AG10803 (cell line): ENCODE data around the gene ACER2.
A peak's percentile ranks its signal among the peaks of the same experiment; 100 is the strongest.

Experiments
- DNase-seq: peaks from one replicate; pipeline ENCODE4 v3.0.0; 2010; ENCODE audit warnings: low read depth
- H3K4me3 ChIP-seq: 2 replicates; pipeline ENCODE4 v1.5.1; 2011; ENCODE audit warnings: mild to moderate bottlenecking, low read length, control low read depth
- TF ChIP-seq, protein P1 (sequence below): conservative IDR thresholded peaks from 2 replicates; pipeline ENCODE4 v1.5.1; 2011; ENCODE audit warnings: mild to moderate bottlenecking, low read length, control low read depth, inconsistent platforms

Gene ACER2

DNA sequence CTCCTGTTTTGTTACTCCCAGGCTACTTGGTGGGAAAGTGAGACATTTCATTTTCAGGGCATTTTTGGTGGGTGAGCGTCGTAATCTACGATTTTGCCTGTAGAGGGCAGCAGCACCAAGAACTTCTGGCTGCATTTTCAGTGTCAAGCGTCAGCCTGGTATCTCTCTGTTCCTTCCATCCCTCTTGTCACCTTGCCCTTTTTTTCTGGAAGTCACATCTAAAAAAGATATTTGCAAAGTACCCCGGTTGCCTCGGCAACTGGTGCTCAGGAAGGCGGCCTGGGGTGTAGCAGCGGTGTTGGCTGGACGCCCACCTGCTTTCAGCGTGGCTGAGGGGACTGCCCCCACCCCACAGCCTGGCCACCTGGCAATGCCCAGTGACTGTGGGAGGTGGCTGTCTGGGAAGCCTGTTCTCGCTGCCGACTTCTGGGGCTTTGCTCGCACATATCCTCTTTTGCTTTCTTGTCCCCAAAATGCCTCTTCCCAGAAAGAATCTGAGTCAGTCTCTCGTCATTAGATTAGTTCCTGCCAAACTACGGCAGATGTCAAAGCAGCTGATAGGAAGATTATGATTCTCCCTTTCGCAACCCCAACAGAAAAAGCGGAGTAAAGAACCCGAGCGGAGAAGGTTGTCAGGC is 84.5 kb downstream of the ACER2 start:
- H3K4me3 ChIP-seq, result peak overlapping the region; percentile 61
- DNase-seq, result peak; percentile 64
- TF ChIP-seq, protein P1, sequence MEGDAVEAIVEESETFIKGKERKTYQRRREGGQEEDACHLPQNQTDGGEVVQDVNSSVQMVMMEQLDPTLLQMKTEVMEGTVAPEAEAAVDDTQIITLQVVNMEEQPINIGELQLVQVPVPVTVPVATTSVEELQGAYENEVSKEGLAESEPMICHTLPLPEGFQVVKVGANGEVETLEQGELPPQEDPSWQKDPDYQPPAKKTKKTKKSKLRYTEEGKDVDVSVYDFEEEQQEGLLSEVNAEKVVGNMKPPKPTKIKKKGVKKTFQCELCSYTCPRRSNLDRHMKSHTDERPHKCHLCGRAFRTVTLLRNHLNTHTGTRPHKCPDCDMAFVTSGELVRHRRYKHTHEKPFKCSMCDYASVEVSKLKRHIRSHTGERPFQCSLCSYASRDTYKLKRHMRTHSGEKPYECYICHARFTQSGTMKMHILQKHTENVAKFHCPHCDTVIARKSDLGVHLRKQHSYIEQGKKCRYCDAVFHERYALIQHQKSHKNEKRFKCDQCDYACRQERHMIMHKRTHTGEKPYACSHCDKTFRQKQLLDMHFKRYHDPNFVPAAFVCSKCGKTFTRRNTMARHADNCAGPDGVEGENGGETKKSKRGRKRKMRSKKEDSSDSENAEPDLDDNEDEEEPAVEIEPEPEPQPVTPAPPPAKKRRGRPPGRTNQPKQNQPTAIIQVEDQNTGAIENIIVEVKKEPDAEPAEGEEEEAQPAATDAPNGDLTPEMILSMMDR, result peak; percentile 88

DNA sequence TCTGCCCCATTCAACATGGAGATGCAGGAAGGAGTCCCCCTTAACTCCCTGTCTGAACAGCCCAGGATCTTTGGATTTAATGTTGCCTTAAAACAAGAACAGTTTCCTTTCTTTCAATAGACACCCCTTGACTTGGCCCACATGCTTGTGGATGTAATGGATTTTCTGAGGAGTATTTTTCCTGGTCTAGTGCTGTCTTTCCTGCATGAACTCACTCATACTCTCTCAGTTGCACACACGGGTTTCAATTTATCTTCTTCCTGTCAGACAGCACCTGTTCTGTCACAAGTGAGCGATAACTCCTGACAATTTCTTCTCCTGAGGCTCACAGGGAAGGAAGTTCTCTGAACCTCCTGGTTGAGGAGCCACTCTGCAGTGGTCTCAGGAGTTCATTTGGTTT is 85.1 kb downstream of the ACER2 start:
- no peak for DNase-seq
- H3K4me3 ChIP-seq, result peak overlapping the region; percentile 61
- TF ChIP-seq, protein P1, result no peak

DNA sequence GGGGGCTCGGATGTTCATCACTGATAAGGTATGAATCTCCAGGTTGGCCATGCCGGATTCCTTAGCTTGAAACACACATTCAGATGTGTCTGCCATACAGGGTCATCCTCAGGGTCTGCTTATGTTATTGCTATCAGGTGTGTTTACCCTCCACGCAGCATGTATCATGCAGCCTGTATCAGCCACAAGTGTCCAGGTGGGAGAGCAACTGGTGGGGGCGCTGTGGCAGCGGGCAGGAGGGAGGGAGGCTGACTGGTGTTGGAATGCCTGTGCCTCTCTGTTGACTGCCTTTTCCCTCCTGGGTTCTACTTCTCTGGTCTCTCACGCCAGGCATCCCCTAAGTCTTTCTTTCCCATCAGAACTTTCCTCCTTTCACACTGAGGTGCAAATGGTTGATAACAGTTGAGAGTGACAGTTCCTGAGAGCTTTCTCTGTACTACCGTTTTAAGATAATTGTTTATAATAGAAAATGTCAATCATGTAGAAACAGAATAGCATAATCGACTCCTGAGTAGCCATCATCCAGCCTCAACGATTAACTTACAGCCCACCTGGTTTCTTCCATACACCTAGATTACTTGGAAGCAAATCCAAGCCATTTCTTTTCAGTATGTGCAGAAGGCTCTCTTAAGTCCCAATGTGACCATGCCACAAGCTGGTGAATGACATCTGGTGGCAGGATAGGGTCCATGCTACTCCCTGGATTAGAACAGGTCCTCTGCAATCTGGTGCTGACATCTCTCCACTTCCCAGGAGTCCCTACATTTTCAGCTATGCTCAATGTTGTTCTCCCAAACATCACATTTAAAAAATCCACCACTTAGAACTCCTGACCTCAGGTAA is 86.6 kb downstream of the ACER2 start:
- H3K4me3 ChIP-seq, result no peak overlapping the region
- TF ChIP-seq, protein P1, result no peak
- no peak for DNase-seq

DNA sequence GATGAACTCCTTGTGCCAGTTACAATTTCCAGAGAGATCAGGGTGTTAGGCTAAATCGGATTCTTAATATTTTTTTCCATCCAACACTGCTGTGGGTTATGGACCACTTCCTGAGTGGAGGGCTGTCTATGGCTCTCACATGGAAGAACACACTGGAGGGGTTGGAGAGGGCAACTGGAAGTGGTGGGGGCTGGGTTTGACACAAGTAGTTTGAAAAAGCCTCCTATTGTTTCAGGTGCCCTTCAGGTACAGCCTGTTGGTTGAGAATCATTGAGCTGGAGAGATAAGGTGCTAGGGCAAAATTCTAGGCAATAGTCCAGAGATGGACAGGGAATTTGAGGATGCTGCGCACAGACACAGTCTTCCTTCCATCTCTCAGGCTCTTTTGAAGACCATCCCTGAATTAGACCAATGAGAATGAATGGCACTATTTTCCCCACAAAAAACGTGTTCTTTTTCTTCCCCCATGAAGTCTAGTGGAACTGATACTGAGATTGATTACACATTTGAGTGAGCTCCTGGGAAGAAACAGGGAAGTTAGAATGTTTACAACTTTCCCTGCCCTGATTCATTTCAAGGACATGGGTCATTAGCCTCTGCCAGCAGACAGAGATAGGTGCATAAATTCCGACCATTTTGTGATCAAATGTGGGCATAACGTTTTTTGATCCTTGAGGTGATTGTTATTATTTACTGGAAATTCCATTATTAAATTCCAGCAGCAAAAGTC is 87.7 kb downstream of the ACER2 start:
- DNase-seq, result no peak
- no peak overlapping the region for H3K4me3 ChIP-seq
- TF ChIP-seq, protein P1, result no peak

DNA sequence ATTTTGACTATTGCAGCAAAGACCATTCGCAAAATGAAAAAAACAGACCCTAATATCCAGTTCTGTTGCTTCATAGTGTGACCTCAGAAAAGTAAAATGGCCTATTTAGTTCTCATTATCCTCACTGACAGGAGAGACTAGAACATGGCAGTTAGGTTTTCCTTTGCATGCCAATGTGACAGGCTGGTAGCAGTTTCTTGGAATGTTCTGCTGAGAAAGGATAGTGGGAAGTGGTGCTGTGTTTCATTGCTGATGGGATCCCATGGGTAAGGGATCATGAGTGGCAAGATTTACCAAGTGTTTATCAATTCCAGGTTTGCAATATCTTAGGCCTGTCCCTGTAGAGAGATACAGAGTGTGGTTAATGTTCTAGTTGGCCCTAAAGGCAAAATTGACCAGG is 88.5 kb downstream of the ACER2 start:
- H3K4me3 ChIP-seq, result no peak overlapping the region
- DNase-seq, result no peak
- TF ChIP-seq, protein P1, result no peak

DNA sequence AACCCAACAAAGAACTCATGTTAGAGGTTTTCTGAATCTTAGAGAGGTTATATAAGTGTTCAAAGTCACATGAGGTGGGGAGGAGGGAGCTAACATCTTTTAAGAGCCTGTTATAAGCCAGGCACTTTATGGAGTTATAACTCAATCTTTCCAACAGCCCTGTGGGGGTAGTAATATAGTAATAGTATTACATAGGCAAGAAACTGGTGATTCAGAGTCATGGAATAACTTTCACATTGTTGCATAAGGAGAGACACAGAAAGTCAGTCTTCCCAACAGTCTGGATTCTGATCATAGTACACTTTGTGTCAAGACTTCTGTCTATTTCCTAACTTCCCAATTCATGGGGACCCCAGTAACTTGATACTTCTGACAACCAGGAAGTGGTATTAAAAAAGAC is 89.2 kb downstream of the ACER2 start:
- peak; percentile 58 for DNase-seq
- no peak overlapping the region for H3K4me3 ChIP-seq
- TF ChIP-seq, protein P1, result no peak
